IPS-20b (cell line): ENCODE results near the gene WFDC12.
A peak's percentile ranks its signal among the peaks of the same experiment; 100 is the strongest.

ENCODE experiments used
- H3K27ac ChIP-seq: one replicate; pipeline ENCODE4 v1.5.1; 2013; ENCODE audit warnings: low read length
- H3K27me3 ChIP-seq: 2 replicates; pipeline ENCODE4 v1.6.1; 2013; ENCODE audit warnings: mild to moderate bottlenecking, low read length, inconsistent platforms; ENCODE audit not compliant: insufficient read depth
- H3K36me3 ChIP-seq: 2 replicates; pipeline ENCODE4 v1.6.1; 2013; ENCODE audit warnings: low read depth, mild to moderate bottlenecking, inconsistent platforms, low read length, moderate library complexity; ENCODE audit not compliant: insufficient read depth
- H3K4me1 ChIP-seq: 2 replicates; pipeline ENCODE4 v1.6.1; 2013; ENCODE audit warnings: mild to moderate bottlenecking, control low read depth, inconsistent platforms, low read length, moderate library complexity; ENCODE audit not compliant: insufficient read depth
- H3K4me3 ChIP-seq: 2 replicates; pipeline ENCODE4 v1.5.1; 2013; ENCODE audit warnings: mild to moderate bottlenecking, low read length, inconsistent platforms
- H3K9ac ChIP-seq: 2 replicates; pipeline ENCODE4 v1.6.1; 2013; ENCODE audit warnings: low read depth, mild to moderate bottlenecking, inconsistent platforms, low read length, moderate library complexity
- H3K9me3 ChIP-seq: 2 replicates; pipeline ENCODE4 v1.6.1; 2013; ENCODE audit warnings: mild to moderate bottlenecking, low read depth, low read length, inconsistent platforms; ENCODE audit not compliant: insufficient read depth

The WFDC12 gene

DNA sequence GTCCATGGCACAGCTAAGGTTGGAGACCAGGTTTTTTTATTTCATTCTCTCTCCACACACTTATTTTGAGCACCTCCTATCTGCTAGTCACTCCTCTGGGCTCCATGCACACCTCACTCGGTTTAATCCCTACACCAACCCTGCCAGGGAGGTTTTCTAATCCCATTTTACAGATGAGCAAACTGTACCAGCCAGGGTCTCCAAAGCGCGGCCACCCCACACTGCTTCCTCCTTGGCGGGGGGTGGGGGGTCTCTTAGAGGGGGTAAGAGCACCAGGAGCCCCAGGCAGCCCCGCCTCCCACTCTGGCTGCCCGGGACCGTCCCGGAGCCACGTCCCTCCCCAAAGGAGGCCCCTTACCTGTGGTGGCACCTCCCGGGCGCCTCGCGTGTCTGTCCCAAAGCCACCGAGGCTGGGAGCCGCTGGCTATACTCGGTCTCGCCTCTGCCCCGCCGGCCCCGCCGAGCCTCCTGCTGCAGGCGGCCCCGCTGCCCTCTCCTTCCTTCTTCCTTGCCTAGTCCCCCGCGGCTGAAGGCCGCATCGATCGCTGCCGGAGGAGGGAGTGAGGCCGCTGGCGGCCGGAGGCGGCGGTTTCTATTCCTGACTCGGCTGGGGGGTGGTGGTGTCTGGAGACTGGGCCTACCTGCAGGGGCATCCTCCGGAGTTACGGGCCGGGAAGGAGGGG lies 23.6 kb downstream of the WFDC12 start, which contains the start of gene KCNS1:
Gene KCNS1 (minus strand): TSS at position 565 of the 683 bp plus-strand sequence. CDS start 1,891 bp downstream, outside the sequence.
- H3K36me3 ChIP-seq: no peaks in the 10 kb centered on the region
- H3K9me3 ChIP-seq: no peaks in the 10 kb centered on the region
- no peak within 1 kb of the TSS for H3K27ac ChIP-seq
- H3K4me3 ChIP-seq: peak within 1 kb of the TSS; percentile 44; the same call in 1 of the 2 replicates
- H3K4me1 ChIP-seq: no peaks in the 10 kb centered on the region; the same call in none of the 2 replicates
- peaks cover 60% of the 10 kb centered on the region for H3K27me3 ChIP-seq
- H3K9ac ChIP-seq: no peak within 1 kb of the TSS

DNA sequence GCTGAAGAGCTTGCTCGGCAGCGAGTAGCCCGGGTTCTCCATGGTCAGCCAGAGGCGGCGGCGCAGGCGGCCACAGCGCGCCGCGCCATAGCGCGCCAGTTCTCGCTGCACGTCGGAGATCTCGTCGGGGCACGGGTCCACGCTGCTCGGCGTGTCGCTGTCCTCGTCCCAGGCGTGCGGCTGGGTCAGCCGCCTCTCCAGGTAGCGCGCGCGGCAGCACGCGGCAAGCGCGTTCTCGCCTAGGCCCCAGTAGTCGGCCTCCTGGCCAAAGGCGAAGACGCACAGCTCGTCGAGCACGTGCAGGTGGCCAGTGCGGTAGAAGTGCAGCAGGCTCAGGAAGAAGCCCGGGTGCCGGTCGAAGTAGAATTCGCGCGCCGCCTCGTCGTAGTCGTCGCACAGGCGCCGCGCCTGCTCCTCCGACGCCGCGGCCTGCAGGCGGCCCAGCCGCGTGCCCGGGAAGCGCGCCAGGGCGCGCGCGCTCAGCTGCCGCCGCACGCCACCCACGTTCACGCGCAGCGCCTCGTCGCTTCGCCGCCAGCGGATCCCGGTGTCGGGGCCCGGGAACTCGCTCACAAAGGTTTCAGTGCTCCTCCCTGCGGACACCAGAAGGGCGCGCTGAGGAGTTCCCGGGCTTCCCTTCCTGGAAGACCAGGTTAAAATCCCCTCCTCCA lies 26.0 kb downstream of the WFDC12 start:
- Histone ChIP-seq H3K27me3 (peaks cover 60% of the 10 kb centered on the region), H3K9ac (no peak overlapping the region), H3K4me3 (peak overlapping the region; percentile 47; the same call in 1 of the 2 replicates), H3K4me1 (no peaks in the 10 kb centered on the region; the same call in none of the 2 replicates), H3K36me3 (no peaks in the 10 kb centered on the region), H3K9me3 (no peaks in the 10 kb centered on the region), H3K27ac (no peak overlapping the region)

DNA sequence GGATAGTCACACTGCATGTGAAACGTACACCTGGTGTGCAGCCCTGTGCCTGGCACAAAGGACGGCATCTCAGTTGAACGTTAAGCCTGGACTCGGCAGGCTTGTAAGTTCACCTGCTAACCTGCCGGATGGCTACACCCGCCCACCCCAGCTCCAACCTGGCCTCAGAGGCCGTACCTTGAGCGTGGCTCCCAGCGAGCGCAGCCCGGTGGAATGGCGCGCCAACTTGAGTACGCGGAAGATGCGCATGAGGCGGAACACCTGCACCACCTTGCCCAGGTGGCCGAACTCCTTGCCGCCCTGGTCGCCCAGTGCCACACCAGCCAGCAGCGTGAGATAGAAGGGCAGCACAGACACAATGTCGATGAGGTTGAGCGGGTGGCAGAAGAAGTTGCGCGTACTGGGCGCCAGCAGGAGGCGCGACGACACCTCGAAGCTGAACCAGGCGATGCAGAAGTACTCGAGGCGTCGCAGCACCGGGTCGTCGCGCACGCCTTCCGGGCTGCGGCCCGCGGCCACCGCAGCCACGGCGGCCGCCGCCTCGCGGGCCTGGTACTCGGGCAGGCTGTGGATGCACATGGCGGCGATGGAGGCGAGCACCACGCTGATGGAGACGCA lies 26.7 kb downstream of the WFDC12 start:
- Histone ChIP-seq H3K9ac (no peak overlapping the region), H3K4me1 (no peaks in the 10 kb centered on the region; the same call in none of the 2 replicates), H3K36me3 (no peaks in the 10 kb centered on the region), H3K9me3 (no peaks in the 10 kb centered on the region), H3K27me3 (peaks cover 60% of the 10 kb centered on the region), H3K4me3 (no peak overlapping the region), H3K27ac (no peak overlapping the region)

DNA sequence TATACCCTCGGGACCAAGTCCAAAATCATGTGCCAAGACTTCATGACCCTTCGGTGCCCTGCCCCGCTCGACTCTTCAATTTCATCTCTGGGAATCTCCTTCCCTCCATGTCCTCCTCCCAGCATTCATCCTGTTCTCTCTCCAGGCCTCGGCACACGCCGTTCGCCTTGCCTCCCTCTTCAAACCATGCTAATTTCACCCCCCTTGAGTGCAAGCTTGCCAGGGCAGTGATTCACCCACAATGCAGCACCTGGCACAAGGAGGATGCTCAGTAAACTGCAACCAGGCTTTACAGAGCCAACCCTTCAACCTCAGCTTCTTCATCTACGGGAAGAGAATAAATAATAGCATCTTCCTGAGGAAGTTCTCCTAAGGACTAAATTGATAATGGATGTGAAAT lies 27.5 kb downstream of the WFDC12 start:
- H3K4me1 ChIP-seq: no peaks in the 10 kb centered on the region; the same call in none of the 2 replicates
- peaks cover 59% of the 10 kb centered on the region for H3K27me3 ChIP-seq

DNA sequence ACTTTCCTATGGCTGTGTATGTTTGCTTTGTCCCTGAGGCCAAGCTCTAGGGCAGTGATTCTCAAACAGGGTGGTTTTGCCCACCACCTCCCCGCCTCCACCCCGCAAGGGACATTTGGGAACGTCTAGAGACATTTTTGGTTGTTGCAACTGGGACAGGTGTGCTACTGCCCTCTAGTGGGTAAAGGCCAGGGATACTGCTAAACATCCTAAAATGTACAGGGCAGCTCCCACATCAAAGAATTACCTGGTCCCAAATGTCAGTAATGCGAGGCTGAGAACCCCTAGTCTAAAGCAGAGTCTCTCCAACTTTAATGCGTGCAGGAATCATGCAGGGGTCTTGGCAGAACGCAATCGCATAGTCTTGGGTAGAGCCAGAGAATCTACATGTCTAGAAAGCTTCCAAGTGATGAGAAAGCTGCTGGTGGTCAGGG lies 28.4 kb downstream of the WFDC12 start:
- Histone ChIP-seq H3K27ac (no peak overlapping the region), H3K9ac (no peak overlapping the region), H3K27me3 (peaks cover 50% of the 10 kb centered on the region), H3K36me3 (no peaks in the 10 kb centered on the region), H3K4me3 (no peak overlapping the region), H3K9me3 (no peaks in the 10 kb centered on the region), H3K4me1 (no peaks in the 10 kb centered on the region; the same call in 1 of the 2 replicates)

More for the DNA sequence above, 27.5 kb downstream of the WFDC12 start:
- H3K4me3 ChIP-seq: no peak overlapping the region
- H3K36me3 ChIP-seq: no peaks in the 10 kb centered on the region
- no peak overlapping the region for H3K9ac ChIP-seq
- no peak overlapping the region for H3K27ac ChIP-seq
- no peaks in the 10 kb centered on the region for H3K9me3 ChIP-seq

DNA sequence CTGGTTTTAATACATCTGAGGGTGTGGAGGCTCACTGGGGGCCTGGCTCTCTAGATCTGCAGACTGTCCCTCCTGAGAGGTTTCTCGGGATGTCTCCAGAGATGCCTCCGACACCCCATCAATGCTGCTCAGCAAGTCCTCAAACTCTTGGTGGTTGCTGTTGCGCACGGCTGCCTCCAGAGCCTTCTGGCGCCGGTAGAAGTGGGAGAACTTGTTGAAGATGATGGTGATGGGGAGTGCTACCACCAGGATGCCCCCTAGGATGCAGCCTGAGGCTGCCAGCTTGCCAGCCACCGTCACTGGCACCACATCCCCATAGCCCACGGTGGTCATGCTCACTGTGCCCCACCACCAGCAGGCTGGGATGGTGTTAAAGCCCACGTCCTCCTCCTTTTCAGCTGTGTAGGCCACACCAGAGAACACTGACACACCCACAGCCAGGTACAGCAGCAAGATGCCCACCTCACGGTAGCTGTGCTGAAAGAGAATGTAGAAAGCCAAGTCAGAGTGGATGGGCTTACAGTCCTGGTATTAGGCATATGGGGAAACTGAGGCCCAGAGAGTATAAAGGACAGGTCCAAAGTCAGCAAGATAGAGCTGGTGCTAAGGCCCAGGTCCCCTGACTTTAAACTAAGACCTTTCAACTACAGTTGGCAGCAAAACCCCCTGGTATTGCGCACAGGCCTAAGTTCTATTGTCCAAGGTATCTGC lies 29.2 kb downstream of the WFDC12 start:
- Histone ChIP-seq H3K4me3 (no peak overlapping the region), H3K9ac (no peak overlapping the region), H3K36me3 (no peaks in the 10 kb centered on the region), H3K27ac (no peak overlapping the region), H3K9me3 (no peaks in the 10 kb centered on the region), H3K4me1 (no peaks in the 10 kb centered on the region; the same call in 1 of the 2 replicates), H3K27me3 (peaks cover 42% of the 10 kb centered on the region)

DNA sequence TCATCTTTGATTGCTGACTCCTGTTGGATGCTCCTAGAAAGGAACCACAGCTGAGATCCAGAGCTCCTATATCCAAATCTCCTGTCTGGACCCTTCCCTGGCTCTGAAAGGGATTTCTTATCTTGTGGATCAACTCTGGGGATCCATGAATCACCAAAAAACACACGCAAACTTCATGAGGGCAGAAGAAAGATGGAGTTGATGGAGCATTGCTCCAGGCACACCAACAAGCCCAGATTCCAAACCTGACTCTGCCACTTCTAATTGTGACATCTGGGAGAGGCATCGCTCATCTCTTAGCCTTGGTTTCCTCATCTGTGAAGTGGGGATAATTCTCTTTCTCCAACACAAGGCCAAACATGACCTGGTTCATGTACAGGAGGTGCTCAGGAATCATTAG lies 30.1 kb downstream of the WFDC12 start:
- Histone ChIP-seq H3K4me3 (no peak overlapping the region), H3K27me3 (peaks cover 34% of the 10 kb centered on the region), H3K4me1 (no peaks in the 10 kb centered on the region; the same call in 1 of the 2 replicates), H3K9ac (no peak overlapping the region), H3K27ac (no peak overlapping the region), H3K9me3 (no peaks in the 10 kb centered on the region), H3K36me3 (no peaks in the 10 kb centered on the region)

DNA sequence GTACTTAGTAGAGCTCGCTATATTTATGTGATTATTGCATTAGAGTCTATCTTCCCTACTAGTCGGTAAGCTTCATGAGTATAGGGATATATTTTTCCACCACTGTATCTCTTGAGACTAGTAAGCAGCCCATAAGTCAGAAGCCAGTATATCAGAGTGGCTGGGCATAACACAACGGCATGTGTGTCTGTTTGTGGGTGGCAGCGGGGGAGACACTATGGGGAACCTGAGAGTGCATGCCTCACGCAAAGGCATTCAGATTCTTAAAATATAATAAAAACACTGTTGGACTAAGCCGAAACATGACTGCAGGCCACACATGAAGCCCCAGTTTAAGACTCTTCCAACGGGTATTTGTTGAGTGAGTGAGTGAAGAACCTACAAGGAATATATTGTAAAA lies 31.4 kb downstream of the WFDC12 start:
- H3K36me3 ChIP-seq: no peaks in the 10 kb centered on the region
- H3K4me1 ChIP-seq: no peaks in the 10 kb centered on the region

DNA sequence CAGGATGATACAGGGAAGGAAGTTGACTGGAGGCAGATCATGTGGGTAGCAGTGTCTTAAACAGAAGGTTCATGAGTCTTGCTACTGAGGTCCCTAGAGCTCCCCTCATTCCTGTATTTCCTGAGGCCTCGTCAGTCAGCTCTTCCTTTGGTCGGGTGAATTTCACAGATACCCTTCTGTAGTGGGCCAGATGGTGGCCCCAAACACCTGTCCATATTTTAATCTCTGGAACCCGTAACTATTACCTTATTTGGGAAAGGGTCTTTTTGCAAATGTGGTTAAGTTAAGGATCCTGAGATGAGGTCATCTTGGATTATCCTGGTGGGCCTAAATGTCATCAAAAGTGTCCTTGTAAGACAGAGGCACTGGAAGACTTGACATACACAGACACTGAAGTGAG lies 32.9 kb downstream of the WFDC12 start:
- Histone ChIP-seq H3K4me3 (no peak overlapping the region), H3K9me3 (no peaks in the 10 kb centered on the region), H3K27ac (no peak overlapping the region), H3K9ac (no peak overlapping the region), H3K4me1 (no peaks in the 10 kb centered on the region), H3K27me3 (peaks cover 5% of the 10 kb centered on the region; the same call in 1 of the 2 replicates), H3K36me3 (no peaks in the 10 kb centered on the region)

More for the DNA sequence above, 31.4 kb downstream of the WFDC12 start:
- Histone ChIP-seq H3K9me3 (no peaks in the 10 kb centered on the region), H3K27me3 (peaks cover 21% of the 10 kb centered on the region), H3K9ac (no peak overlapping the region), H3K4me3 (no peak overlapping the region), H3K27ac (no peak overlapping the region)

DNA sequence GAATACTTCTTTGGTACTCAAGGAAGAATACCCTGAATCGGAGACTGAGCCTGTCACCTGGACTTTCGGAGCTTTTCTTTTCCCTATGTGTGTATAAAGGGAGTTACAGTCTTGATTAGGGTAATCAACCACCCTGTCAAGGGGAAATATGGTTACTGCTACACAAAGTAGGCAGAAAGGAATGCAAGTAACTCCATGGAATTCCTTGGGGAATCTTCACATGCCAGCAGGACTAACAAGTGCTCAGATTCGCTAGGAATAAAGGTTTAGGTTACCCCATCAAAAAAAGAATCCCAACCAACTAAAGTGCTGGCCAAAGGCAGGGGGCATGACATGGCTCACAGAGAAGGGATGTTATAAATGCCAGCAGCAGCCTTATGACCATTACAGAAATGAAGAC lies 33.8 kb downstream of the WFDC12 start:
- no peak overlapping the region for H3K9ac ChIP-seq
- no peaks in the 10 kb centered on the region for H3K27me3 ChIP-seq
- no peak overlapping the region for H3K27ac ChIP-seq
- H3K9me3 ChIP-seq: no peaks in the 10 kb centered on the region
- H3K4me3 ChIP-seq: no peak overlapping the region
- no peaks in the 10 kb centered on the region for H3K36me3 ChIP-seq
- no peaks in the 10 kb centered on the region for H3K4me1 ChIP-seq

DNA sequence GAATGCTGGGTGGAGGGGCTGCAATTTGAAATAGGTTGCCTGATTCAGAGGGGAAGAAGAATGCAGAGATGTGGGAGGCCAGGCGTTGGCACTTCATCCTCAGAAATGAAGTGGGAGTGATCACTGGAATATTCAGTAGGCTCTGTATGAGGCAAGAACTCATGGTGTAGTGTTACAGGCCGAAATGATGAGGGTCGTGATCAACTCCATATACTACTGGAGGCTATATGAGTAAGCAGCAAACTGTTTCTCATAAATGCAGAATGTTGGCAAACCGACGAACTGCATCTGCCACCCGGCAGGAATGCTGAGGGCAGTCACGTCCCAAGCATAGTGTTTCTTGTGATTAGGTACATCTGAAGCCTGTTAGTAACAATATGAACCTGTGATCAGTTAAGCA lies 36.0 kb downstream of the WFDC12 start:
- Histone ChIP-seq H3K27me3 (no peaks in the 10 kb centered on the region), H3K9me3 (no peaks in the 10 kb centered on the region), H3K27ac (no peak overlapping the region), H3K4me1 (no peaks in the 10 kb centered on the region), H3K9ac (no peak overlapping the region), H3K4me3 (no peak overlapping the region), H3K36me3 (no peaks in the 10 kb centered on the region)
